Activated CD4-positive, CD25-positive, alpha-beta regulatory T cell treated with anti-CD3 and anti-CD28 coated beads, Interleukin-2, amount 50 U/mL, for 16 hours (primary cell): Measurements from ENCODE around the gene TOMT.

Experiments used
- DNase-seq: peaks from one replicate; pipeline ENCODE4 v3.0.0-alpha.2; 2020; ENCODE audit warnings: low read depth, low spot score

The TOMT gene

GRCh38 chr11:72105888-72106287 is at the start of gene TOMT:
Gene TOMT (plus strand): TSS chr11:72105924. CDS start chr11:72105952, 28 bp downstream.
- no peak for DNase-seq

- no peak for DNase-seq
Measured at GRCh38 chr11:72058416-72059034, 47.2 kb upstream of the TOMT start.

- no peak for DNase-seq
Measured at GRCh38 chr11:72061739-72062396, 43.9 kb upstream of the TOMT start.

GRCh38 chr11:72066855-72067254 is 38.9 kb upstream of the TOMT start:
- DNase-seq = no peak

- DNase-seq = no peak
Measured at GRCh38 chr11:72067266-72067665, 38.5 kb upstream of the TOMT start.

- no peak for DNase-seq
Measured at GRCh38 chr11:72067676-72068075, 38.0 kb upstream of the TOMT start.

- no peak for DNase-seq
Measured at GRCh38 chr11:72069200-72069599, 36.5 kb upstream of the TOMT start.

- DNase-seq = no peak
Measured at GRCh38 chr11:72069787-72070251, 35.9 kb upstream of the TOMT start.

GRCh38 chr11:72070491-72070890 is 35.2 kb upstream of the TOMT start:
- DNase-seq = no peak

GRCh38 chr11:72072348-72072747 is 33.4 kb upstream of the TOMT start:
- no peak for DNase-seq

GRCh38 chr11:72075109-72075508 is 30.6 kb upstream of the TOMT start:
- DNase-seq = no peak

- no peak for DNase-seq
Measured at GRCh38 chr11:72075756-72076155, 30.0 kb upstream of the TOMT start.

- DNase-seq = no peak
Measured at GRCh38 chr11:72078477-72078876, 27.2 kb upstream of the TOMT start.

- no peak for DNase-seq
Measured at GRCh38 chr11:72079819-72080325, 25.9 kb upstream of the TOMT start.

GRCh38 chr11:72080326-72081183 is 25.2 kb upstream of the TOMT start, which contains the start of the genes LRRC51 and NUMA1:
Gene LRRC51 (plus strand): TSS chr11:72080850. CDS start chr11:72089084, 8,234 bp downstream.
Gene NUMA1 (minus strand): TSS chr11:72080542. CDS start chr11:72035943, 44,599 bp downstream.
- DNase-seq = peak; percentile 99

GRCh38 chr11:72081184-72081644 is 24.5 kb upstream of the TOMT start:
- DNase-seq = no peak

- DNase-seq = no peak
Measured at GRCh38 chr11:72081821-72082453, 23.8 kb upstream of the TOMT start.

GRCh38 chr11:72083414-72083813 is 22.3 kb upstream of the TOMT start:
- no peak for DNase-seq

GRCh38 chr11:72084076-72084475 is 21.6 kb upstream of the TOMT start:
- DNase-seq = no peak

- DNase-seq = no peak
Measured at GRCh38 chr11:72084965-72085364, 20.8 kb upstream of the TOMT start.

GRCh38 chr11:72085621-72086351 is 19.9 kb upstream of the TOMT start:
- DNase-seq = no peak
